Stimulated activated CD4-positive, alpha-beta T cell treated with anti-CD3 and anti-CD28 coated beads, Interleukin-4, amount 100 ng/mL, for 1 hour (primary cell): ENCODE data around the gene SRBD1.

Experiments
- DNase-seq: peaks from one replicate; pipeline ENCODE4 v3.0.0-alpha.2; 2020

SRBD1 gene

DNA sequence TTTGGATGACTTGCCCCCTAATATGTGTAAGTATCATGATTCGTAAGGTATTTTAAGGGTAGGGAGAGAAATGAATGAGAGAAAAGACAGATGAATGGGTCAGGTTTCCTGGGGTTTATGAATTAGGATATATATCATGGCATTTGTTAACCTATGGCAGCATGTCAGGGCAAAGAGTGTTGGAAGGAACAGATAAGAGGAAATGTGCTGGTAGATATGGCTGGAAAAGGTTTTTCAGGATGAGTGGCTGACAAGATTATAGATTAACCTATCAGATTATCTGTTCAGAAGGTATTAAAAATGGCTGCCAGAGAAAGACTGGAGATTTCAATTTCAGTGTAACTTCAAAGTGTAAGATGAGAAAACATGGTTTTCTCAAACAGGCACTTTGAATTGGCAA, 67.8 kb downstream of the SRBD1 start:
- no peak for DNase-seq

DNA sequence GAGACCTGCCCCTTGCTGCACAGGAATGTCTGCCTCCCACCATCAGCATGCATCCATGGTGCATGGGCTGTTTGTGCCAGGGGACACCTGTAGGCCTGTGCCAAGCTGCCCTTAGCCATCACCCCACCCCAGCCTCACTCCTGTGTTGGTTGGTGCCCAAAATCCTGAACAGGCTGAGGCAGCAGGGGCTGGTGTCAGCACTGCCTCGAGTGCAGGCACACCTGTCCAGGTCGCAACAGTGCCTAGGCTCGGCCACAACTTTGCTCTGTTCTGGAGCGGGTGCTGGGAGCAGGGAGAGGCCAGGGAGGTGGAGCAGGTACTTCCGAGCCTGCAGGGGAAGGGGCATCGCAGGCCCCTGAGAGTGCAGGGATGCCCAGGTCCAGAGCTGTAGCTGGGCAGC, 69.1 kb downstream of the SRBD1 start:
- DNase-seq: no peak

DNA sequence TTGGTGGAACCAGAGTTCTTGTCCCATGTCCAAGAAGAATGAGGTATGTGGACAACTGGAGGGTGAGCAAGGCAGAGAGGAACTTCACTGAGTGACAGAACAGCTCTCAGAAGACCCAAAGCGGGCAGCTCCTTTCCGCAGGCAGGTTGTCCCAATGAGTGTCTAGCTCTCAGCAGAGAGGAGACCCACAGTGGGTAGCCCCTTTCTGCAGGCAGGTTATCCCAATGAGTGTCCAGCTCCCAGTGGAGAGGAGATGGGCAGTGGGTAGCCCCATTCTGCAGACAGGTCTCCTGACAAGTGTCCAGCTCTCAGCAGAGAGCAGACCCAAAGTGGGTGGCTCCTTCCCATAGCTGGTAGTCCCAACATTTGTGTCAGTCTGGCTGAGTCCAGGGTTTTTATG, 69.6 kb downstream of the SRBD1 start:
- DNase-seq: no peak

DNA sequence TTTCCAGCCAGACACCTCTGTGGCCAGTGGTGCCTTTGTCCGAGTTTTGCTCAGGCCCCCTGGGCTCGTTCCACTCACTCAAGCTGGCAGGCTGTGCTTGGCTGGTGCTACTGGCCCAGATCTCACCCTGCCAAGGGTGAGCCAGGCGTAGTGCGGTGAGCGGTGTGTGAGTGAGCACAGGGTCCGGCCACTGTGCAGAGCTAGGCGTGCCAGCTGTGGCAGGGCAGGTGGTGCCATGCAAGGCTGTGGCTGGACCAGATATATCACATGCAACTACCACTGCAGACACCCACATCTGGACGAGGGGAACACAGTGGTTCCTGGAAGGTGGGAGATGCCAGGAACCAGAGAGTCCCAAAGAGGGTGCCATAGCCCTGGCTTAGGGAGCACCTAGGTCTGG, 70.1 kb downstream of the SRBD1 start:
- no peak for DNase-seq

DNA sequence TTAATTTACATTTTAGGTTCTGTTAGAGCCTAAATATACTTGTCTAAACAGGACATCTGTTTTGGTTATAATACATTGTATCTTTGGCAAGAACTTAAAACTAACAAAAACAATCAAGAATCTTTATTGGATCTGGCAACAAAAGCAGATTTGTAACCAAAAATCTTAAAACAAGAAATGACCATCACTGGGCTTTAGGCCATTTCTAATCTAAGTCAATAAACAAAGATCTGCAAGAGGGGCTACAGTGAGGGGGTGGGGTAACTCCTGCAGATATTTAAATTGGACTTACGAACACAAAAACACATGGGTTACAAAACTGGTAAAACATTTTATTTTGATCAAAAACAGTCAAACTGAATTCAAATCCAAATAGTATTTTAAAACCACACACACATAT, 77.3 kb downstream of the SRBD1 start:
- no peak for DNase-seq

DNA sequence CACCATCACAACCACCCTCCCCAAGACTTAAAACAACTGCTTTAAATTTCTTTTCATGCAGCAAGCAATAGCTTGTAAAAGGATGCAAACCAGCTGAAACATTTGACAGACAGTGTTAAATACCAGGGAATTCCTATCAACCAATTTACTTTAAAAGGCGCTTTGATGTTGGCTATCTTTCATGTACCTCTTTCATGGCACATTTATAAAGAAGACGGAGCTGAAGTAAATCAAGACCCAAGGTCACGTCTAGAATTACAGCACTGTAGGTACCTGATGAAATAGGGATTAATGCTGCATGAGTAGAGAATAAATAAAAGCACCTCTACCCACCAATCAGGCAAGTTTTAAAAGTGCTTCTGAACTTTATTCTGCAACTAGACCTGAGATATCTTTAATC, 78.9 kb downstream of the SRBD1 start:
- no peak for DNase-seq

DNA sequence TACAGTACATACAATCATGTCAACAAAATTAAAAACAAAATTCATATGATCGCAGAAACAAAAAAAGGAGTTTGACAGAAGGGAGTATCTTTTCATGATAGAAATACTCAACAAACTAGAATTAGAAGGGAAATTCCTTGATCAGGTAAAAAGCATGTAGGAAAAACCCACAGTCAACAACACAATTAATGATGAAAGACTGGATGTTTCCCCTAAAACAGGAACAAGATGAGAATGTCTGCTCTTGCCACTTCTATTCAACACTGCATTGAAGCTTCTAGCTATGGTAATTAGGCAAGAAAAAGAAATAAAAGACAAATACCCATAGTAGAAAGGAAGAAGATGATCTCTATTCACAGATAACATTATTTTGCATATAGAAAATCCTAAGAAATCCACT, 87.1 kb downstream of the SRBD1 start:
- no peak for DNase-seq

DNA sequence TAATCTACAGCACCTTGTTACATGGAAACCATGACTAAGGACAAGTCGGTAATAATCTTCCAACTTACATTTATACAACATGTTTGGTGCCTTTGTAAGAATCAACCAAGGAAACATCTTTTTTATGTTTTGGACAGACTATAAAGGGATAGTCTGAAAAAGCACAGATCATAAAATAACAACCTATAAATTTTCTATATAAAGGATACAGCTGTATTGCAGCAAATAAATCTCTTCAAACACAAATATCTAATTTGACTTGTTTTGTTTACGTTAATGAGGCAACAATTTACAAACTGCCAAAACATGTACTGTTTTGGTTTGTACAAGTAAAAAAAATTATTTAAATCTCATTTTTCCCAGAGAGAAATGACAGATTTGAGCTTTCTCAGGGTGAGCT, 92.5 kb downstream of the SRBD1 start:
- no peak for DNase-seq

DNA sequence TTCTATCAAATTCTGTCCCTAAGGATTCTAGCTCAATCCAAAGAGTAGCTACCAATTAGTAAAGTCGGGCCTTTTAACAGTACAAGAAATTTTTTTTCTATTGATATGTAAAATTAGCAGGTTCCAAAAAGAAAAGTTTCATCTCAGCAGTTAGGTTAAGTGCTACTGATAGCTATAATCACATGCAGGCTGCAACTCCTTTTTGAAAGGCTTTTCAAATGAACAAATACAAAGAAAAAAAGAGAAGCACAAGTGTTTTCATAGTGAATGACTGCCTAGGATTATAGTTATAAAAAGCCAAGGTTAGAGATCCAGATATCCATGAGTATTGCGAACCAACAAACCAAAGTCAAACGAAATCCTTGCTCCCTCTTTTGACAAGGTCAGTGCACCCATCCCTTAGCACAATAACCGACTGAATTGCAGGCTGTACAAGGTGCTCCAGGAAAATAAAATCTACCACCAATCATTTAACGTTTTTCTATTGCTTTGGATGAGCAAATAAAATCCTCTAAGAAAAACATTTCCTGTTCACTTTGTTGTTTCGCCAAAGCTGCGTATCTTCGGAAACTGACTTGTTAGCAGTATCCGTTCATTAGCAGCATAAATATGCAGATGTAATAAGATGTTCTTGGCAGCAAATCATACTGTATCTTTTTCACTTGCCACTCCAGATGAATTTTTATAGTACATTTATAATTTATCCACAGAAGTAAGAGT, 100.2 kb downstream of the SRBD1 start:
- DNase-seq: no peak

DNA sequence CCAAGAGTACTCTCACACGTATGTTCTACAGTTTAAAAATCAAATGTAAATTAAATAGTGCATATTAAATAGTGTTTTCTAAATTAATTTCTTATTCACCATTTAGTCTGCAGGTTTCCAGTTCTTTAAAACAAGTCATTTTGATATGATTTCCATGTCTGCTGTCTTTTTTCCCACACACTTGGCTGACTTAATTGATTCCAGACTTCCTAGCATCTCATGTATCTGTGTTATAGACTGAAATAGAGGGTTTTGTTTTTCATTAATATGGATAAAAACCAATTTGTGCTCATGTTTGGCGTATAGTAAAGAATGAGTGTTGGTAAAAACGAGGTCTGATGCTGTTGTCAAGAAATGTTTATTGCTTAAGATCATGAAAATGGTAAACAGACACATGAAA, 104.3 kb downstream of the SRBD1 start:
- DNase-seq: no peak

DNA sequence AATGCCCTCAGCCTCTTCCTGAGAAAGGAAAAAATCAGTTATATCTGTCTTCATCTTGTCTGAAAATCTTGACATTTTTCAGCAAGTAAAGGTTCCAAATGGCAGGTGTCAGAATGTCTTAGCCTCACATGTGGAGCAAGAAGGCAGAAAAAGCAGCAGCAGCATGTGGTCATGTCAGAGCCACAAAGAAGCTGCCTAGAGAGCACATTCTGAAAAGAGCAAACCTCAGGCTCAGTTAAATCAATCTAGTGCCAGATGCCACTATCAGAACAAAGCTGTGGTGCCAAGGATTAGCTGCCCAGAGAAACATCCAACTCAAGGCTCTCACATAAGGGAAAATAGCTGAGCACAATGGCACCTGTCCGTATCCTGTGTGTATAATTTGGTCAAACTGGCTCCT, 105.9 kb downstream of the SRBD1 start:
- no peak for DNase-seq

DNA sequence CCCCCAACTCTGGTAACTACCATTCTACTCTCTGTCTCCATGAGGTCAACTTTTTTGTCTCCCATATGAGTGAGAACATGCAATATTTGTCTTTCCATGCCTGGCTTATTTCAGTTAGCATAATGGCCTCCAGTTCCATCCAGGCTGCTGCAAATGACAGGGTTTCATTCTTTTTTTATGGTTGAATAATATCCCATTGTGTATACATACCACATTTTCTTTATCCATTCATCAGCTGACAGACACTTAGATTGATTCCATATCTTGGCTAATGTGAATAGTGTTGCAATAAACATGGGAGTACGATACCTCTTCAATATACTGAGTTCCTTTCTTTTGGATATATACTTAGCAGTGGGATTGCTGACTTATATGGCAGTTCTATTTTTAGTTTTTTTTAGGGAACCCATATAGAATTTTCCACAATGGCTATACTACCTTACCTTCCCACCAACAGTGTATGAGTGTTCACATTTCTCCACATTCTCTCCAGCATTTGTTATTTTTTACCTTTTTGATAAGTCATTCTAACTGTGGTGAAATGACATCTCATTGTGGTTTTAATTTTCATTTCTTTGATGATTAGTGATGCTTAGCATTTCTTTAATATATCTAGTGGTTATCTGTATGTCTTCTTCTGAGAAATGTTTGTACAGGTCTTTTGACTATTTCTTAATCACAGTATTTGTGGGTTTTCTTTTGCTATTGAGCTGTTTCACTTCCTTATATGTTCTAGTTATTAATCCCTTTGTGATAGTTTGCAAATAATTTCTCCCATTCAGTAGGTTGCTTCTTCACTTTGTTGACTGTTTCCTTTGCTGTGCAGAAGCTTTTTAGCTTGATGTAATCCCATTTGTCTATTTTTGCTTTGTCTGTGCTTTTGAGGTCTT, 112.2 kb downstream of the SRBD1 start:
- DNase-seq: no peak

DNA sequence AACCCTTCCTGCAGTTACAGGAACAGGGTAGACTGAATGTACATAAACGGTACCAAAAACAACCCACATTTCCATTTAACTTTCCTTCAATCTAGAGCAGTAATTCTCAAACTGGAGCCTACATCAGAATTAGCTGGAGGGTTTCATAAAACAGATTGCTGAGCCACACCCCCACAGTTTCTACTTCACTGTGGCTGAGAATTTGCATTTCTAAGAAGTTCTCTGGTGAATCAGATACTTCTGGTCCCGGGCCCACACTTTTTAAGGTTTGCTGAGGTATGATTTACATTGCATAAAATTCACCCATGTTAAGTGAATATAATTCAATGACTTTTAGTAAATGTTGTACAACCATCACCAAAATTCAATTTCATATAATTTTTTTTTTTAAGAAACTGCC, 113.7 kb downstream of the SRBD1 start:
- peak; percentile 20 for DNase-seq

DNA sequence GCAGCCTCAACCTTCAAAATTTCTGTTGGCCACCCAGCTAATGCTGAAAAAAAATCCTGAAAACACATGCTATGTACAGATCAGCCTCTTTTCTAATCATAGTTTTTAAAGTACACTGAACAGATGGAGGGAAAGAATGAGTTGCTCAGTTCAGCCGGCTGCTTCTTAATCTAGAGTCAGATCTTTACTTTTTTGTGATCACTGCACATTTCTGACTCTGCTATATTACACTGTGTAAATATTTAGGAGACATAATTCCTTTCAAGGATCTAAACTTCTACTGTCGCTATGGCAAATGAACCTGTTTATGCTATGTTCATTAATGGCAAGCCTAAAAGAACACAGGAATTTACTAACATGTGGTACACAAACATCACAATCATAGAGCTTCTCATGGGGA, 114.2 kb downstream of the SRBD1 start:
- DNase-seq: no peak

DNA sequence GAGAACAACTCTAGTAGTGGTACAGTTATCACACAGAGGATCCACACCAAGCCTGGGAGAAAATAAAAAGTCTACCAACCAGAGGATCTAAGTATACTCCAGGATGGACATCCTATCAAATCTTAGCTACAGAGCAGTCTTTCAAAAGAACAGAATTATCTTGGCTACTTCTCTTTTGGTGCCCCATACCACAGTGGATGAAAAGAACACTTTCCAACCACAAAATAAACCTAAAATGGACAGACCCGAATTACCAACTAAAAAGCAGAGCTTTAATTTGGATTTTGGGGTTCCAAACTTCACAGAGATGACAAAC, 116.1 kb downstream of the SRBD1 start:
- no peak for DNase-seq

DNA sequence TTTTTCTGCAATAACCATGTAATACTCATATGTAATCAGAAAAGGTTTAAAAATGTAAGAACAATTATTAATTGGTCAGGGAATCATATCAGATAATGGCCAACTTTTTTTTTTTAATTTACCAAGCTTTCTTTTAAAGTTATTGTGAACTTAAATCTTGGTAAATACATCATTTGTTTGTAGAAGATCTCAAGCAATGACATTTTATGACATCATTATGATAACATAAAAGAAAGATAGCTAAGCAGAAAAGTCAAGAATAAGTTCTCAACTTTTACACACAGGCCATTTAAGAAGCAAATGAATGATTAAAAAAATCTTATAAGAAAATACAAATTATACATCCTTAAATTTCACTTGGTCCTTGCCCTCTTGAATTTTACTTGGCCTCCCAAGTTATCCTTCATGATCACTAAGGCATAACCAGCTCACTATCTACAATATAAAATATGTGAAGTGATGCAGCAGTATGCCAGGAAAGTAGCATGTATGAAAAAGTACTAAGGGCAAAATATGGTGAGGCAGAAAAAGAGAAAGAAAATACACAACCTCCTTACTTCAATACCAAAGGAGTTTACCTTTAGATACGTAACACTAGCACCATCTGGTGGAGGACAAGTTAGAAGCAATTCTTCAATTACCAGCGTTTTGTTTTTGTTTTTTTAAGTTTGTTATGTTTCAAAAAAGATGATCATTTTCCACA, 116.6 kb downstream of the SRBD1 start:
- no peak for DNase-seq

DNA sequence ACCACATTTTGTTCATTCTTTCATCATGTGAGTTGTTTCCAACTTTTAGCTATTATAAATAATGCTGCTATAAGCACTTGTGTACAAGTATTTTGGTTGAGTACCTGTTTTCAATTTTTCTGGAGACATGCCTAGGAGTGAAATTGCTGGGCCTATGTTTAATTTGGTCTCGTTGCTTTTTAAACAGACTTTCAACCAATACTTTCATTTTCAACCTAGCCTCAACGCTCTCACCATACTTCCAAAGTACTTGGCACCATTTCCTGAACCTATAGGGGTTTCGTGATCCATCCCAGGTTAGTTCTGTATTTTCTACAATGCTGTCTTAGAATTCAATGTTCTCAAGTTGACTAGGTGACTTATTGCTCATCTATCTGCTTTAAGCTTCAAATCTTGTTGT, 126.1 kb downstream of the SRBD1 start:
- no peak for DNase-seq

DNA sequence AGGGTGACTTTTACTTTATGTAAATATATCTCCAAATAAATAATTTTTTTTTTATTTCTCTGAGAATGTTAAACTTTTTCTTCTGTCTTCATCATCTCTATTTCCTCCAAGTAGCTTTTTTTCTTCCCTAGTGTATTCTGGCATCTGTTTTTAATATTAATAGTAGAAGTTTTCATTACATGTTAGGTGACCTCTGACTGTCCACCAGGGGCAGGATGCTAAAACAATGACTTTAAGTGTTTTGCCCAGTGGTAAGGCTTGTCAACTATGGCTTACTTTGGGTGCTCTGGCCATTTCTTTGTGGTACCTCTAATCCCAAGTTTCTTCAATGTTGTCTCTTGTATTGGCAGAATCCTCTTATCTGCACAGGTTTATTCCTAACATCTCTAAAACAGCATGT, 127.1 kb downstream of the SRBD1 start:
- no peak for DNase-seq

DNA sequence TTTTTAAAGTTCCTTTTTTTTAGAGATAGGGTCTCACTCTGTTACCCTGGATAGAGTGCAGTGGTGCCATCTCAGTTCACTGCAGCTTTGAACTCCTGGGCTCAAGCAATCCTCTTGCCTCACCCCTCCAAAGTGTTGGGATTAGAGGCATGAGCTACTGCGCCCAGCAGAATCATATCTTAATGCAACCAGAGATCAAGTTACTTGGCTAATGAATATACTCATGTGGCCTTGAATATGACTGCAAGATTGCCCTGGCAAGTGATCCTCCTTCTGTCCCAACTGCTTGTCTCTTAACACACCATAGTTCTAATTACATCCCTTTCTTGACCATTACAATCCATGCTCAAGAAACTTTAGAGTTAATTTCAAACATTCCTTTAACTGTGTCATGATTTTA, 133.5 kb downstream of the SRBD1 start:
- DNase-seq: no peak

DNA sequence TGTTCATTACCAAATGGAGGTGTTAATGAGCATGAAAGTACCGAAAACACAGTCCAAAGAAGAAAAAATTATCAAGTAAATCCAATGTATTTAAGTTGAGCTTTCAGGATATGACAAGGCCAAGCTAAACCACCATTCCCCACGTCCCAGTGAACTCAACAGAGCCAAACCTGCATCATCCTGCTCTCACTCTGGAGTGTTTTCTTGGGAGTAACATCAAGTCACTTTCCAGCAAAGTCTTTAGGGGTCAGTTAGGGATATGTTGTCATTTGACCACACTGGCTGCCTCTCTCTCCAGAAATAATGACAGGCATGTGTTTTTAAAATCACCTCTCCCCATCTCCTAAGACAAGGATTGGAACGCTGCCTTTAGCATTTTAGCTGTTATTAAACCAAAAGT, 140.5 kb downstream of the SRBD1 start:
- DNase-seq: no peak

DNA sequence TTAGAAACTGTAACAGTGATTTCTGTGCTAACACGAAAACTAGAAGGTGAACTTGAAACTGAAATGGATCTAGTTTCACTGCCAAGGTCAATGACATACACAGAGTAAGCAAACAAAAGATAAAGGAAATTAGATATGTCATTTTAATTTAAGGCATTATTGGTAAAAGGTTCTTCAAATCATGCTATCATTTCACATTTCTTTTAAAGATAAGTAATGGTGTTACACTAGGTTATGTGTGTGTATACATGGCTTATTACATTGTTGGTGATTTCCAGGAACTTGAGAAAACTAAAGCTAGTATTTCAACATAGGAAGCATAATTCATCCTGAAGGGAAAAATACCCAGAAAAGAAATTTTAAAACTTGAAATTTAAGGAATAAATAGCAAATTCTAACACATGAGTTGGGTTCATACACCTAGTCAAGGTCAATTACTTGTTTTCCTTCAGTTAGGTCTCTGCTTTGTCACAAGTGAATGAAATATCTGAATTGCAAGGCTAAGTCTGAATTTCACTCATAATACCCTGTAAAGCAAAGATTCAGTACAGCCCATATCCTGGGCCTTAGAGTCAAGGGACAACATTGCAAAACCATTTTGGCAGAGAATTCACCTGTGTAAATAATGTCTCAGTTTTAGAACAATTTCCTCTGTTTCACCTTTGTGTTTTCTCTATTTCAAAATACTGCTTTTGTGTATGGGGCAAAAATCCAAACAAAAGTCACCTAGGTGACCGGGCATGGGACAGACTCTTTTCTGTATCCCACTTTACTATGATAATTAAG, 141.6 kb downstream of the SRBD1 start:
- no peak for DNase-seq

DNA sequence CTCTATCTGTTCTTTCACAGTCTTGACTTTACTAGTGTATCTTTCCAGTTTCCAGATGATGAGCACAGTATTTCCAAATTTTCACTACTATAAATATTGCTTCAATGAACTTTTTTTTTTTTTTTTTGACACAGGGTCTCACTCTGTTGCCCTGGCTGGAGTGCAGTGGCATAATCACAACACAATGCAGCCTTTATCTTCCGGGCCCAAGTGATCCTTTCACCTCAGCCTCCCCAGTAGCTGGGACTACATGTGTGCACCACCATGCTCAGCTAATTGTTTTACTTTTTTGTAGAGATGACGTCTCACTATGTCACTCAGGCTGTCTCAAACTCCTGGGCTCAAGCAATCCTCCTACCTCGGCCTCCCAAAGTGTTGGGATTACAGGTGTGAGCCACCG, 142.8 kb downstream of the SRBD1 start:
- DNase-seq: no peak

DNA sequence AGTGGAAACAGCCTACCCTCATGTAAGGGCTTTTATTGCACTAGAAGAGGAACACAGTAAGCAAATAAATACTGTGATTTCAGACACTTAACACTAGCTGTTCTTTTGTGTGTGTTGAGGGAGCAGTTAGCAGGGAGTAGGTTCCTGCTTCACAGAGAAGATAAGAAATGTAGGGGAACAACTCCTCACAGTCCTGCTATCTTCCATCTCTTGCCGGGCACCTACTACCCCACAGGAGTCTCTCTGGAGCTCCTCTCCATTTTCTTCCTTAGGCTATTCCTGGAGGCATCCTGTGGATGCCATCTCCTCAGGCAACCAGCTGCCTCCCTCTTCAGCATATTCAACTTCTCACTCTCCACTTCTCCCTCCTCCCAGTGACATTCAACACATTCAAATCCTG, 145.0 kb downstream of the SRBD1 start:
- no peak for DNase-seq
